GM10266 (cell line): ENCODE results near the gene VARS1.
A peak's percentile ranks its signal among the peaks of the same experiment; 100 is the strongest.
"Not testable (repeated sequence)": the region's sequence is repeated elsewhere in the genome, so short reads cannot be mapped to it uniquely, and the experiment has no call there.

ENCODE experiments used
- DNase-seq: peaks from one replicate; pipeline ENCODE4 v3.0.0; 2012; ENCODE audit errors: extremely low spot score
- CTCF ChIP-seq: IDR thresholded peaks from 2 replicates; pipeline ENCODE4 v1.5.1; 2012; ENCODE audit warnings: mild to moderate bottlenecking, low read depth; ENCODE audit not compliant: control insufficient read depth, insufficient read depth; ENCODE audit errors: missing control alignments

The VARS1 gene

GRCh38 chr6:31795616-31796298, at the start of gene VARS1:
VARS1 (minus strand) TSS chr6:31795752; CDS start chr6:31795217, 535 bp downstream.
- peak; percentile 93 for TF ChIP-seq CTCF
- DNase-seq = peak; percentile 98

GRCh38 chr6:31844507-31844906, 49.0 kb upstream of the VARS1 start:
- TF ChIP-seq CTCF = no peak
- no peak for DNase-seq

GRCh38 chr6:31842053-31842452, 46.5 kb upstream of the VARS1 start:
- no peak for DNase-seq
- no peak for TF ChIP-seq CTCF

GRCh38 chr6:31839779-31840126, 44.2 kb upstream of the VARS1 start:
- DNase-seq = not testable (repeated sequence)

GRCh38 chr6:31838968-31839367, 43.4 kb upstream of the VARS1 start:
- no peak for TF ChIP-seq CTCF
- no peak for DNase-seq

- not testable (repeated sequence) for DNase-seq
Observed at GRCh38 chr6:31838114-31838553, 42.6 kb upstream of the VARS1 start.

GRCh38 chr6:31837369-31838113, 42.0 kb upstream of the VARS1 start:
- TF ChIP-seq CTCF = no peak
- no peak for DNase-seq

- peak; percentile 15 for TF ChIP-seq CTCF
- DNase-seq = no peak
Observed at GRCh38 chr6:31836474-31837368, 41.2 kb upstream of the VARS1 start.
